MCF 10A (cell line): ENCODE measurements around the gene CNOT6L. TPM values are rescaled to one million over a fixed set of nuclear protein-coding genes. Genes with fewer than 3 reads are reported as not detected.
"Not testable (repeated sequence)": the region's sequence is repeated elsewhere in the genome, so short reads cannot be mapped to it uniquely, and the experiment has no call there.

ENCODE experiments used
- Bru-seq: library from RNA; stranded (reverse); fragments of 400-500 nt; gene quantifications from one replicate; lab custom pipeline; 2021; lab: Mats Ljungman, UMichigan
- BruChase-seq, 2 experiments: library from RNA; stranded (reverse); fragments of 400-500 nt; gene quantifications; one replicate each; lab custom pipeline; 2021; lab: Mats Ljungman, UMichigan
- BruUV-seq: library from RNA; stranded (reverse); fragments of 400-500 nt; replicated peaks from 2 replicates; lab custom pipeline; 2021; lab: Mats Ljungman, UMichigan
- CTCF ChIA-PET: fragments of 300-600 bp; sonication (Branson Sonifier 250); formaldehyde crosslinking; extraction: SDS; loops from one replicate; lab custom pipeline; 2021; ENCODE audit warnings: antibody characterized with exemption, inconsistent platforms; lab: Yijun Ruan, JAX
- POLR2A ChIA-PET: fragments of 300-600, 350-650 bp; sonication (Branson Sonifier 250); formaldehyde crosslinking; extraction: SDS; loops from one replicate; lab custom pipeline; 2020; ENCODE audit warnings: antibody characterized with exemption, inconsistent platforms; lab: Yijun Ruan, JAX
- DNase-seq: peaks from one replicate; pipeline ENCODE4 v3.0.0-alpha.2; 2018; ENCODE audit not compliant: unreplicated experiment
- H3K27ac Mint-ChIP-seq: one replicate; pipeline ENCODE4 v1.8.0; 2022; ENCODE audit warnings: mild to moderate bottlenecking, low read depth, mixed read lengths; ENCODE audit not compliant: unreplicated experiment
- H3K27me3 Mint-ChIP-seq: one replicate; pipeline ENCODE4 v1.8.0; 2022; ENCODE audit warnings: mixed read lengths; ENCODE audit not compliant: insufficient read depth, unreplicated experiment
- H3K36me3 Mint-ChIP-seq: one replicate; pipeline ENCODE4 v1.8.0; 2022; ENCODE audit warnings: mild to moderate bottlenecking, moderate library complexity, mixed read lengths; ENCODE audit not compliant: insufficient read depth, unreplicated experiment
- H3K4me1 Mint-ChIP-seq: one replicate; pipeline ENCODE4 v1.8.0; 2022; ENCODE audit warnings: mixed read lengths; ENCODE audit not compliant: insufficient read depth, unreplicated experiment
- H3K4me3 Mint-ChIP-seq: one replicate; pipeline ENCODE4 v1.8.0; 2022; ENCODE audit warnings: mild to moderate bottlenecking, moderate library complexity, mixed read lengths; ENCODE audit not compliant: unreplicated experiment
- H3K9me3 Mint-ChIP-seq: one replicate; pipeline ENCODE4 v1.8.0; 2022; ENCODE audit warnings: mixed read lengths; ENCODE audit not compliant: unreplicated experiment
- intact Hi-C: fragments of 100-400 bp; cut with micrococcal nuclease; formaldehyde crosslinking; loops from 2 replicates; pipeline ENCODE4 v1.14.1; 2022
- long read RNA-seq: library from polyadenylated mRNA; stranded (forward); transcript quantifications from one replicate; pipeline ENCODE4 v2.0.0, GENCODE V29; 2022
- total RNA-seq: library from RNA; stranded (reverse); gene quantifications from 2 replicates; pipeline ENCODE4 v1.2.3, GENCODE V29; 2022
- TF ChIP-seq, protein P1 (sequence below): fragments of 200-600 bp; IDR thresholded peaks from one replicate; pipeline ENCODE4 v1.8.0; 2022; ENCODE audit warnings: antibody characterized with exemption, mild to moderate bottlenecking; ENCODE audit not compliant: unreplicated experiment

Gene CNOT6L
- 45.8 and 47.3 TPM in 2 replicates for total RNA-seq
- Bru-seq, nascent RNA = percentile 80 among the genes with signal in this experiment
- BruChase-seq, experiment 1, labeled RNA remaining after a 6-hour chase = percentile 84 among the genes with signal in this experiment
- BruChase-seq, experiment 2, labeled RNA remaining after a 2-hour chase = percentile 78 among the genes with signal in this experiment
- long read RNA-seq, full-length matches to known transcripts = 12 of 29 reads
- long read RNA-seq, partial matches to known transcripts = 5 of 29 reads
- long read RNA-seq, other reads (novel, unspliced or antisense) = 12 of 29 reads

DNA sequence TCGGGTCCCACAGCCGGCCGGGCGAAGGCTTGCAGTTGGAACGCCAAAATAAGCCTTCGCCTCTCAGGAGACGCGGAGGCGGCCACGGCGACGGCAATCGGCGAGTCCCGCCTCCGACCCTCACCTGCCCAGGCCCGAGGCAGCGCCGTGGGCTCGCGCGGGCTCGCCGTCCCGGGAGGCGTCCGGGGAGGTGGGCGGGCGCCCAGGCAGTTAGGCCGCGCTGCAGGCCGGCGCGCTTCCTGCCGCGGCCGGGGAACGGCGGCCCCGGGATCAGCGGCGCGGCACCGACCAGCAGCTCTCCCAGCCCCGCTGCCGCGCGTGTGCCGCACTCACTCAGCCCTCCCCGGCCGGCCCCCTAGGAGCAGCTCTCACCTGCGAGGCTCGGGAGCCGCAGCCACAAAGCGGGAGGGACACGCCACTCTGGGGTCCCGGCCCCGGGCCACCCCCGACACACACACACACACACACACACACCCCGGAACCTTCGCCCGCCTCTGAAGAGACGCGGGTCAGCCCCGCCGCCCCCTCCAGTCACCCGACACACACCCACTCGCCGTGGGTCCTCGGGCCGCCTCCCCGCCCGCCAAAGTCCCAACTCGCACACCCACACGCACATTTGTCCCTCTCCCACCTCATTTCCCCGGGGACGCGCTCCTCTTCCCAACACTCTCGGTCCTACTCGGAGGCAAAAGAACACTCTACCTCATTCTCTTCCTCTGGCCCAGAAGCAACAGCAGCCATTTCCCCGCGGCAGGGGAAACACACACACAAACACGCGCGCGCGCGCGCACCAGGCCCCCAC lies at the start of gene CNOT6L:
Gene CNOT6L, minus strand, starts transcription at position 767 of the 802 bp plus-strand sequence. Its CDS starts 60 bp downstream, at position 707.
- no peaks in the 10 kb centered on the region for H3K9me3 Mint-ChIP-seq
- BruUV-seq = no TSS peak
- H3K36me3 Mint-ChIP-seq = no peaks in the 10 kb centered on the region
- POLR2A ChIA-PET = interaction anchor here (0.6 to 6.4 kb wide), 21 partner anchors 8 to 1729 kb away, joined by 3 to 332 read pairs (median 7); partner anchors contain the start of gene MRPL1
- CTCF ChIA-PET = interaction anchor here (0.6 to 2.9 kb wide), 8 partner anchors 10 to 1070 kb away, joined by 3 to 37 read pairs (median 6); partner anchors contain the start of gene MRPL1
- H3K4me3 Mint-ChIP-seq = peak within 1 kb of the TSS; percentile 93
- TF ChIP-seq, protein P1, sequence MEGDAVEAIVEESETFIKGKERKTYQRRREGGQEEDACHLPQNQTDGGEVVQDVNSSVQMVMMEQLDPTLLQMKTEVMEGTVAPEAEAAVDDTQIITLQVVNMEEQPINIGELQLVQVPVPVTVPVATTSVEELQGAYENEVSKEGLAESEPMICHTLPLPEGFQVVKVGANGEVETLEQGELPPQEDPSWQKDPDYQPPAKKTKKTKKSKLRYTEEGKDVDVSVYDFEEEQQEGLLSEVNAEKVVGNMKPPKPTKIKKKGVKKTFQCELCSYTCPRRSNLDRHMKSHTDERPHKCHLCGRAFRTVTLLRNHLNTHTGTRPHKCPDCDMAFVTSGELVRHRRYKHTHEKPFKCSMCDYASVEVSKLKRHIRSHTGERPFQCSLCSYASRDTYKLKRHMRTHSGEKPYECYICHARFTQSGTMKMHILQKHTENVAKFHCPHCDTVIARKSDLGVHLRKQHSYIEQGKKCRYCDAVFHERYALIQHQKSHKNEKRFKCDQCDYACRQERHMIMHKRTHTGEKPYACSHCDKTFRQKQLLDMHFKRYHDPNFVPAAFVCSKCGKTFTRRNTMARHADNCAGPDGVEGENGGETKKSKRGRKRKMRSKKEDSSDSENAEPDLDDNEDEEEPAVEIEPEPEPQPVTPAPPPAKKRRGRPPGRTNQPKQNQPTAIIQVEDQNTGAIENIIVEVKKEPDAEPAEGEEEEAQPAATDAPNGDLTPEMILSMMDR = no peak
- peak within 1 kb of the TSS; percentile 96 for H3K27ac Mint-ChIP-seq
- intact Hi-C loops = loop anchor here (5.0 to 10.0 kb wide), 2 partner anchors 74 to 238 kb away; partner anchors contain the start of gene FRAS1
- DNase-seq = peak; percentile 84
- H3K27me3 Mint-ChIP-seq = no peaks in the 10 kb centered on the region
- peaks cover 42% of the 10 kb centered on the region for H3K4me1 Mint-ChIP-seq

GRCh38 chr4:77865259-77865658 lies 46.1 kb upstream of the CNOT6L start:
- Mint-ChIP-seq H3K36me3 (peaks cover 23% of the 10 kb centered on the region), H3K27me3 (no peaks in the 10 kb centered on the region), H3K27ac (no peak overlapping the region), H3K4me1 (peaks cover 27% of the 10 kb centered on the region), H3K9me3 (no peaks in the 10 kb centered on the region), H3K4me3 (no peak overlapping the region)
- intact Hi-C loops = no loop called here
- ChIA-PET POLR2A (interaction anchor here (0.6 to 4.2 kb wide), 4 partner anchors 17 to 120 kb away, joined by 3 to 49 read pairs (median 4); no protein-coding TSS in a partner anchor), CTCF (interaction anchor here (0.5 to 0.7 kb wide), 3 partner anchors 30 to 123 kb away, joined by 3 to 5 read pairs (median 3); no protein-coding TSS in a partner anchor)
- BruUV-seq = no TSS peak
- no peak for DNase-seq
- TF ChIP-seq, protein P1 = no peak

DNA sequence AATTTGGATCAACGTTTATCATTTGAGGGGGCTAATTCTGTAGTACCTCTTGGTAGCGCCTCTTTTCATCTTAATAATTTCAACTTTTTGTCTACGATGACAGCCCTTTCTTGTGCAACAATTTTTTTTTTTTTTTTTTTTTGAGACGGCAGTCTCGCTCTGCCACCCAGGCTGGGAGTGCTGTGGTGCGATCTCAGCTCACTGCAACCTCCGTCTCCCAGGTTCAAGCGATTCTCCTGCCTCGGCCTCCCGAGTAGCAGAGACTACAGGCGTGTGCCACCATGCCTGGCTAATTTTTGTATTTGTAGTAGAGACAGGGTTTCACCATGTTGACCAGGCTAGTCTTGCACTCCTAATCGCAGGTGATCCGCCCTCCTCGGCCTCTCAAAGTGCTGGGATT lies 44.2 kb upstream of the CNOT6L start:
- POLR2A ChIA-PET = interaction anchor here (1.7 to 10.4 kb wide), 4 partner anchors 11 to 65 kb away, joined by 12 to 332 read pairs (median 31); partner anchors contain the start of gene CNOT6L
- intact Hi-C loops = loop anchor here (2.0 to 5.0 kb wide), 3 partner anchors 59 to 246 kb away; no protein-coding TSS in a partner anchor
- H3K27me3 Mint-ChIP-seq, H3K9me3 Mint-ChIP-seq, BruUV-seq: not testable (repeated sequence)
- H3K36me3 Mint-ChIP-seq = peaks cover 18% of the 10 kb centered on the region
- peak overlapping the region; percentile 99 for H3K27ac Mint-ChIP-seq
- peak; percentile 14 for DNase-seq
- peaks cover 16% of the 10 kb centered on the region for H3K4me1 Mint-ChIP-seq
- H3K4me3 Mint-ChIP-seq = peak overlapping the region; percentile 90
- CTCF ChIA-PET = interaction anchor here (0.8 to 2.4 kb wide), 3 partner anchors 43 to 262 kb away, joined by 3 to 22 read pairs (median 5); partner anchors contain the start of gene CNOT6L

DNA sequence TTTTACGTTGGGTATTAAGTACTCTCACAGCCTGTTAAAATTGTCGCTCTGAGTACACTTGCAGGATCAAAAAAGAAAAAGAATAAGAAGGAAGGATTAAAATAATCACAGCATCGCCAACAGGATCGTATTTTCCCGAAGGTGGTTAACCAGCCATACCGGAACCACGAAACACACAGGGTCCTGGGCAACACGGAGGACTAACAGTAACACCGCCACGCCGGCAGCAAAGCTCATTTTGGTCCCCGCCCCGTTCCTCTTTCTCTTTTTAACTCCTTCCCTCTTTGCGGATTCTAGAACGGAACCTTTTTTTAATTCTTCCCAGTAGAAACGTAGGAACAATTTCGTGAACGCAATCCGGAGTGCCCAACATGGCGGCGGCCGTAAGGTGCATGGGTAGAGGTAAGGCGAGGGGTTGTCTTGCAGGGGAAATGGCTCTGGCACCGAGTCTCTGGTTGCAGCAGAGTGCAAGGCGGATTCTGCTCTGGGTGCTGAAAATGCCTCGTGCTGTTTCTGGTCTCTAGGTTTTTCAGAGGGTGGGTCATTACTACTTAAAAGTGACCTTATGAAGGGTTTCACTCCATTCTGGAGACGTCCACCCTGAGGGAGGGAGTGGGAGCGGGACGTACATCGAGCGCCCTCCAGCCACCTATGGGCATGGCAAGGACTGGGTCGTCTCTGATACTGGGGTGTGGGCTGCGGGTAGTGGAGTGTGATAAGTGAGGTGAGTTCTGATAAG lies 43.5 kb upstream of the CNOT6L start, which contains the start of gene MRPL1:
Gene MRPL1, plus strand, starts transcription at position 353 of the 739 bp plus-strand sequence. Its CDS starts 19 bp downstream, at position 372.
- Mint-ChIP-seq H3K27me3 (no peaks in the 10 kb centered on the region), H3K4me3 (peak within 1 kb of the TSS; percentile 90), H3K36me3 (peaks cover 16% of the 10 kb centered on the region), H3K4me1 (peaks cover 15% of the 10 kb centered on the region), H3K9me3 (no peaks in the 10 kb centered on the region), H3K27ac (peak within 1 kb of the TSS; percentile 99)
- ChIA-PET POLR2A (interaction anchor here (0.6 to 10.4 kb wide), 44 partner anchors 8 to 783 kb away, joined by 3 to 332 read pairs (median 4); partner anchors contain the start of genes CNOT6L and FRAS1), CTCF (interaction anchor here (0.7 to 6.9 kb wide), 12 partner anchors 10 to 571 kb away, joined by 3 to 37 read pairs (median 4); partner anchors contain the start of gene CNOT6L)
- intact Hi-C loops = loop anchor here (1.0 to 5.0 kb wide), 4 partner anchors 42 to 245 kb away; no protein-coding TSS in a partner anchor
- TF ChIP-seq, protein P1 = no peak
- BruUV-seq = no TSS peak
- peak; percentile 96 for DNase-seq
